A673 (cell line): ENCODE data around the gene RBM5. TPM values are rescaled to one million over a fixed set of nuclear protein-coding genes. Genes with fewer than 3 reads are reported as not detected.

ENCODE experiments used
- BruUV-seq: library from RNA; stranded (reverse); fragments of 400-500 nt; replicated peaks from 2 replicates; lab custom pipeline; 2021; lab: Mats Ljungman, UMichigan
- CTCF ChIA-PET: fragments of 300-600 bp; sonication (Branson Sonifier 250); formaldehyde crosslinking; loops from one replicate; lab custom pipeline; 2022; ENCODE audit warnings: antibody characterized with exemption; lab: Charles Lee
- POLR2A ChIA-PET: fragments of 300-600 bp; sonication (Branson Sonifier 250); formaldehyde crosslinking; loops from one replicate; lab custom pipeline; 2022; ENCODE audit warnings: antibody characterized with exemption; ENCODE audit not compliant: low non-redundant PET; lab: Charles Lee
- DNase-seq: peaks from one replicate; pipeline ENCODE4 v3.0.0-alpha.2; 2015; ENCODE audit warnings: low spot score
- H3K27ac ChIP-seq: fragments of 200-600 bp; sonication (generic); 2 replicates; pipeline ENCODE4 v1.5.1; 2016; ENCODE audit warnings: mixed run types, low read depth, mild to moderate bottlenecking, mixed read lengths, antibody characterized with exemption, low read length; ENCODE audit not compliant: poor library complexity, severe bottlenecking
- H3K27me3 ChIP-seq: fragments of 200-600 bp; sonication (generic); replicated peaks from 2 replicates; pipeline ENCODE4 v1.6.1; 2017; ENCODE audit warnings: mixed run types, low read depth, mild to moderate bottlenecking, mixed read lengths, antibody characterized with exemption, low read length; ENCODE audit not compliant: insufficient read depth, poor library complexity
- H3K36me3 ChIP-seq: fragments of 200-600 bp; sonication (generic); 2 replicates; pipeline ENCODE4 v1.6.1; 2016; ENCODE audit warnings: mixed run types, mild to moderate bottlenecking, mixed read lengths, antibody characterized with exemption, low read length; ENCODE audit not compliant: insufficient read depth, poor library complexity, severe bottlenecking
- H3K4me1 ChIP-seq: fragments of 200-600 bp; sonication (generic); 2 replicates; pipeline ENCODE4 v1.6.1; 2017; ENCODE audit warnings: mixed run types, mild to moderate bottlenecking, mixed read lengths, antibody characterized with exemption, low read length; ENCODE audit not compliant: insufficient read depth, poor library complexity, severe bottlenecking
- H3K4me3 ChIP-seq: fragments of 200-600 bp; sonication (generic); 2 replicates; pipeline ENCODE4 v1.5.1; 2016; ENCODE audit warnings: low read depth, mixed run types, mild to moderate bottlenecking, mixed read lengths, low read length; ENCODE audit not compliant: poor library complexity, severe bottlenecking
- H3K9me3 ChIP-seq: fragments of 200-600 bp; sonication (generic); 2 replicates; pipeline ENCODE4 v1.6.1; 2016; ENCODE audit warnings: mixed run types, low read depth, mild to moderate bottlenecking, mixed read lengths, antibody characterized with exemption, low read length; ENCODE audit not compliant: poor library complexity, severe bottlenecking
- EZH2 ChIP-seq: fragments of 200-600 bp; sonication (generic); IDR thresholded peaks from 2 replicates; pipeline ENCODE4 v1.6.1; 2017; ENCODE audit warnings: borderline replicate concordance, low read depth, mild to moderate bottlenecking, mixed read lengths, antibody characterized with exemption, low read length; ENCODE audit not compliant: poor library complexity, severe bottlenecking
- intact Hi-C: fragments of 100-400 bp; cut with micrococcal nuclease; formaldehyde crosslinking; loops from one replicate; pipeline ENCODE4 v1.10.0; 2022; ENCODE audit not compliant: unreplicated experiment
- total RNA-seq: library from RNA; stranded (reverse); gene quantifications from 2 replicates; pipeline ENCODE4 v1.2.3, GENCODE V29; 2021
- TF ChIP-seq, protein P1 (sequence below): fragments of 300-800, 200-600 bp; sonication (generic); conservative IDR thresholded peaks from 2 replicates; pipeline ENCODE4 v1.5.1; 2017; ENCODE audit warnings: low read depth, mild to moderate bottlenecking, antibody characterized with exemption, low read length, moderate library complexity, mixed read lengths

The RBM5 gene
- total RNA-seq, 1 experiment from 2014 or later = 80.6 TPM

DNA sequence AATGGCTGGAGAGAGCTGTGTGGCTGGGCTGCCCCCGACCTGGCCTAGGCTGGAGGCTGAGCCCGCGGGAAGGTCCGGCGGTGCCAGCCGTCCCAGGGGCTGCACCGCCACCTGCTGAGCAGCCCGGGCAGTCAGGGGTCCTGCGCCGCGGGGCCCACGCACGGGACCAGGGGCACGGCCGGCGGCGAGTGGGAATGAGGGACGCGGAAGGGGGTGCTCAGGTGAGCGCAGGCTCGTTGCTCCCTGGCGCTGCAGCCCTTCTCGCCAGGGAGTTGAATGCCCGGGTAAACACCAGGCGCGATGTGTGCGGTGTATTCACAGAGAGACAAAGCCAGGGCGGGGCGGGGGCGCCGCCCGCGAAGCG is 65.7 kb downstream of the RBM5 start:
- intact Hi-C loops = no loop called here
- POLR2A ChIA-PET = no interaction called here
- BruUV-seq = no TSS peak

DNA sequence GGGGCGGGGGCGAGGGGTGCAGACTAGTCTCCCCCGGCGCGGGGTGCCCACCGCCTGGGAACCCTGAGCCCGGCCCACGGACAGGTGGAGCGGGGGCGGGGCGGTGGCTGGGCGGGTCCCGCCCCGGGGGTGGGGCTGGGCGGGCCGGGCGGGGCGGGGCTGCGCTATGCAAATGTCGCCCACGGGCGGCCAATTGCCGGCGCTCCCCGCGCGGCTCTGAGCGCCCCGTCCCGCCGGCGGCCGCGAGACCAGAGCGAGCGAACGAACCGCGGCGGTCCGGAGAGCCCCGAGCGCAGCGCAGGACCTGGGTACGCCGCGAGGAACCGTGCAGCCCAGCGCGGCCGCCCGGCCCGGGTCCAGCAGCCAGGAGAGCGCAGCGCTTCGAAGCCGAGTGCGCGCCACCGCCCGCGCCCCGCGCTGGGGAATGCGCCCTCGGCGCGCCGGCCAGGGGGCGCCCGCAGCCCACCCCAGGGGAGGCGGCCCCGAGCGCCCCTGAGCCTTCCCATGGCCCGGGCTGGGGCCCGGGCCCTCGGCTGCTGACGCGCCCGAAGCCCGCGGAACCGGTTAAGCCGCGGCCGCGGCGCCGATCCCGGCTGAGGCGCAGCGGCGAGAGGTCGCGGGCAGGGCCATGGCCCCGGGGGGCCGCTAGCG is 66.2 kb downstream of the RBM5 start, which contains the start of gene SEMA3F:
SEMA3F (plus strand) TSS at position 485 of the 651 bp plus-strand sequence. CDS start 4,299 bp downstream, outside the sequence.
- no peaks in the 10 kb centered on the region for H3K9me3 ChIP-seq
- no peak for TF ChIP-seq EZH2
- TF ChIP-seq, protein P1, sequence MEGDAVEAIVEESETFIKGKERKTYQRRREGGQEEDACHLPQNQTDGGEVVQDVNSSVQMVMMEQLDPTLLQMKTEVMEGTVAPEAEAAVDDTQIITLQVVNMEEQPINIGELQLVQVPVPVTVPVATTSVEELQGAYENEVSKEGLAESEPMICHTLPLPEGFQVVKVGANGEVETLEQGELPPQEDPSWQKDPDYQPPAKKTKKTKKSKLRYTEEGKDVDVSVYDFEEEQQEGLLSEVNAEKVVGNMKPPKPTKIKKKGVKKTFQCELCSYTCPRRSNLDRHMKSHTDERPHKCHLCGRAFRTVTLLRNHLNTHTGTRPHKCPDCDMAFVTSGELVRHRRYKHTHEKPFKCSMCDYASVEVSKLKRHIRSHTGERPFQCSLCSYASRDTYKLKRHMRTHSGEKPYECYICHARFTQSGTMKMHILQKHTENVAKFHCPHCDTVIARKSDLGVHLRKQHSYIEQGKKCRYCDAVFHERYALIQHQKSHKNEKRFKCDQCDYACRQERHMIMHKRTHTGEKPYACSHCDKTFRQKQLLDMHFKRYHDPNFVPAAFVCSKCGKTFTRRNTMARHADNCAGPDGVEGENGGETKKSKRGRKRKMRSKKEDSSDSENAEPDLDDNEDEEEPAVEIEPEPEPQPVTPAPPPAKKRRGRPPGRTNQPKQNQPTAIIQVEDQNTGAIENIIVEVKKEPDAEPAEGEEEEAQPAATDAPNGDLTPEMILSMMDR = no peak
- DNase-seq = peak; percentile 55
- no peak within 1 kb of the TSS for H3K27ac ChIP-seq
- no peaks in the 10 kb centered on the region for H3K27me3 ChIP-seq
- H3K36me3 ChIP-seq = no peaks in the 10 kb centered on the region
- intact Hi-C loops = no loop called here
- no TSS peak for BruUV-seq
- CTCF ChIA-PET = no interaction called here
- POLR2A ChIA-PET = no interaction called here
- H3K4me1 ChIP-seq = no peaks in the 10 kb centered on the region
- H3K4me3 ChIP-seq = peak within 1 kb of the TSS; percentile 50

More for the DNA sequence above, 65.7 kb downstream of the RBM5 start:
- Histone ChIP-seq H3K36me3 (no peaks in the 10 kb centered on the region), H3K27ac (no peak overlapping the region), H3K4me3 (peak overlapping the region; percentile 50), H3K4me1 (no peaks in the 10 kb centered on the region), H3K9me3 (no peaks in the 10 kb centered on the region), H3K27me3 (no peaks in the 10 kb centered on the region)
- TF ChIP-seq, protein P1 = 0 out of 2 replicates have a peak, but pooled peaks have one; percentile 20
- no peak for TF ChIP-seq EZH2
- no peak for DNase-seq
- CTCF ChIA-PET = no interaction called here

DNA sequence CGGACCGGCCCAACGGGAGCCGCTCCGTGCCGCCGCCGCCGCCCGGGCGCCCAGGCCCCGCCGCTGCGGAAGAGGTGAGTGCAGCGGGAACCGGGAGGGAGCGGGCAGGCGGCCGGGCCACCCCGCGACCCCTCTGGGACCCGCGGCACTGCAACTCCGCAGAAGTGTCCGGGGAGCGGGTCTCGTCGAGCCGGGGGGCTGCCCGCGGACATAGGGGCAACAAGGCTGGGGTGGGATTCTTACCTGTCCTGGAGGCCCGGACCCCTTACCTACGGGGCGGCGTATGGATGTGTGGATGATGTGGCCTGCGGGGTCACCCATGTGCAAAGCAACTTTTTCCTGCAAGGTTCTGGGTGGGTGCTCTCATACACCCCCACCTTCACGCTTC is 66.8 kb downstream of the RBM5 start:
- POLR2A ChIA-PET = no interaction called here

More for the DNA sequence above, 66.8 kb downstream of the RBM5 start:
- Histone ChIP-seq H3K27ac (no peak overlapping the region), H3K4me1 (no peaks in the 10 kb centered on the region), H3K27me3 (no peaks in the 10 kb centered on the region), H3K9me3 (no peaks in the 10 kb centered on the region), H3K36me3 (no peaks in the 10 kb centered on the region), H3K4me3 (peak overlapping the region; percentile 50)
- no peak for TF ChIP-seq EZH2
- TF ChIP-seq, protein P1 = no peak
- DNase-seq = no peak
- intact Hi-C loops = no loop called here
- no TSS peak for BruUV-seq
- CTCF ChIA-PET = no interaction called here
